ENCODE measurements around the gene TANGO6.

GRCh38 chr16:69088684-69089083 is 245.4 kb downstream of the TANGO6 start:
- TF ChIP-seq CTCF (conservative IDR thresholded peaks at IDR 0.05; ENCODE audit: low read length) (no peak), EZH2phosphoT487 (IDR thresholded peaks at IDR 0.05; ENCODE audit: borderline replicate concordance, low read depth, low read length) (no peak)
